NCI-H82 (cell line): ENCODE data around the gene EEF2KMT.
"Not testable (repeated sequence)": the region's sequence is repeated elsewhere in the genome, so short reads cannot be mapped to it uniquely, and the experiment has no call there.

ENCODE experiments used
- DNase-seq: peaks from one replicate; lab custom pipeline; 2025; lab: John Stamatoyannopoulos, UW

EEF2KMT gene

DNA sequence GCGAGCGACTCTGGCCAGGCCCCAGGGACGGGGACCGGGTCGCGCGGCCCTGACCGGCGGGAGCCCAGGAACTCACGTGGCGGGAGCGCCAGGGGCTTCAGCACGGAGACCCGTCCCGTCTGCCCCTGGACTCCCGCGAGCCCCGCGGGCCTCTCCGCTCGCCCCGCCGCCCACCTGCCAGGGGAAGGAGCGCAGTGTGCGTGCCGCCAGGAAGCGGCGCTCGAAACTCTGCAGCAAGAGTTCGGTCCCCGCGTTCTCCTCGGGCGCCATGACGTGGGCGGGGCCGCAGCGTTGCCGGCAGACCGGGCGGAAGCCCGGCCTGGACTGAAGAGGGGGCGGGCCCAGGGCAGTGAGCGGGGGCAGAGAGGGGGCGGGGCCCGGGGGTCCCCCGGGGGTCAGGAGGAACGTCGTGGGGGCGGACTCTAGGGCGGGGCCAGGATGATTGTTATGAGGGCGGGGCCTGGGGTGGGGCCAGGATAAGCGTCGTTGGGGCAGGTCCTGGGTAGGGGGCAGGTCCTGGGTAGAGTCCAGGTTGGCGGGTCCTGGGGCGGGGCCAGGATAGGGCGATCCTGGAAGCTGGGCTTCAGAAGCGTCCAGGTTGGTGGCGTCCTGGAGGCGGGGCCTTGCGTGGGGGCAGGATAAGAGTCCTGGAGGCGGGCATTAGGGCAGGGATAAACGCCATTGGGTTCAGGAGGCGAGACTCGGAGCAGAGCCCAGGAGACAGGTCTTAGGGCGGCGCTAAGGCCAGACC is at the start of gene EEF2KMT:
Gene EEF2KMT, minus strand, starts transcription at position 326 of the 751 bp plus-strand sequence. Its CDS starts 56 bp downstream, at position 270.
- DNase-seq = peak; percentile 100

- DNase-seq = not testable (repeated sequence)
Observed at GRCh38 chr16:5144621-5144956, 47.0 kb upstream of the EEF2KMT start.

DNA sequence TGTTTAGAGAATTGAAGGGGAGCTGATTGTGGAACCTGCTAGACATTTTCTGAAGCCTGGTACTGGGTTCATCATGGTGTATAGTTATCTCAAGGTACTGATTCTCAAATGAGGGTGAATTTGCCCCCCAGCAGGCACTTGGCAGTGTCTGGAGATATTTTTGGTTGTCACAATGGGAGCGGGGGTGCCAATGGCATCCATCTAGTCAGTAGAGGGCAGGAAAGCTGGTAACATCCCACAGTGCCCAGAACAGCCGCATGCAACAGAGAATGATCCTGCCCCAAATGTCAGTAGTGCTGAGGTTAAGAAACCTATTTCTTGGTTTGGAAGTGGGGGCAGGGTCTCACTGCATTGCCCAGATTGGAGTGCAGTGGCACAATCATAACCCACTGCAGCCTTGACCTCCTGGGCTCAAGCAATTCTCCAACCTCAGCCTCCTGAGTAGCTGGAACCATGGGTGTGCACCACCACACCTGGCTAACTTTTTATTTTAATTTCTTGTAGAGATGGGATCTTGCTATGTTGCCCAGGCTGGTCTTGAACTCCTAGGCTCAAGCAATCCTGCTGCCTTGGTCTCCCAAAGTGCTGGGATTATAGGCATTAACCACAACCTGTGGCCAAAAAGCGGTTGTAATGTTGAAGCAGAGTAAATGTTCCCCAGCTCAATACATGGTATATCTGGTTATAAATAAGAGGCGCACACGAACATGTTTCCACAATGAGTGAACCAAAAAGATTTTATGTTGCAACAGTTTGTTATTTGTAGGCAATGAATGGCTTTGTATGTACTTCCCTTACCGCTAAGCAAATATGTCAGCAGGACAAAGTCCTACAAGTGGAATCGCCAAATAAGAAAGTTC is 46.4 kb upstream of the EEF2KMT start:
- no peak for DNase-seq

GRCh38 chr16:5140151-5140550 is 42.6 kb upstream of the EEF2KMT start:
- DNase-seq = peak; percentile 18

- not testable (repeated sequence) for DNase-seq
Observed at GRCh38 chr16:5134739-5135452, 37.3 kb upstream of the EEF2KMT start.

DNA sequence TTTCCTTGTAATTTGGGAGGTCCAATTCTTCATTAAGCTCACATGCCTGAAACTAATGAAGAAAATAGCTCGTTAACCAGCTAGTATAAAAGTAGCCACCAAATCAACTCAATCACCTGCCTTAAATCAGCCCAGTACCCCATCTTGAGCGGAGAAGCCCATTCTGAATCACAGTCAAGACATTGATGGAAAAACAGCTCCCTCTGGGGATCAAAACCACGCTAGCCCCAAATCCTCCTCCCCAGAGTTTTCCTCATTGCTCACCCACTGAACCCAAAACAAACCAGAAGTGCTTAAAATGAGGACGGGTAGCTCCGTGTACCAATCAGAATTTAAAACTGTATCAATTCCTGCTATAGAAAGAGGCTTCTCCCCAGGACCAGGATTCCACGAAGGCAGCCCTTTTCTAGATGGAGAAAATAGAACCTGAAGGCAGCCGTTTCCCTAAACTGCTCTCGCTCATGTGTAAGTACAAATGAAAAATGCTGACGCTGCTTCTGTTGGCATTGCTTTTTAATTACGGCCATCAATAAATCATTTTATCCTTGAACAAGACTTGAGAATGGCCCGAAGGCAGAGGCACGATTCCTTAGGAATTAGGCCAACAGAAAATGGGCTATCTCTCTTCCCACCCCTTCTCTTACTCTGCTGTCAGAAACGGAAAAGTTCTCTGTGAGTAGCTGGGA is 35.5 kb upstream of the EEF2KMT start:
- DNase-seq = not testable (repeated sequence)

DNA sequence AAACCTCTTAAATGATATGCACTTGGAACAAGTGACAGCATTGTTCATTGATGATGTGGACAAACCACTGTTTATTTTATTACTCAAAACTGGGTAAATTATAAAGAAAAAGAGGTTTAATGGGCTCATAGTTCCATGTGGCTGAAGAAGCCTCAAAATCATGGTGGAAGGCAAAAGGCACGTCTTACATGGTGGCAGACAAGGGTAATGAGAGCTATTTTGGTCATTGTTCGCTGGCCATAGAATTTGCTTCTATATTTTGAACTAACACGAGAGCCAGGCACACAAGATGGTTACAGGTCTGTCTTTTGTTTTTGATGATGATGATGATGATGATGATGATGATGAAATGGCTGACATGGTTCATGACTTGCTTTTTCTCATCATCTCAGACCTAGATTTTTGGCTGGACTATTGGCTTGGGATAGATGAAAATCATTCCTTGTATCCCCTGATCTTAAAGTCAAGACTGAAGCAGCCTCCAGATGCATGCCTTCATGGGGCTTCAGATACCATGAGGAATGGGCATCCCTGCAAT is 33.9 kb upstream of the EEF2KMT start:
- DNase-seq = not testable (repeated sequence)

DNA sequence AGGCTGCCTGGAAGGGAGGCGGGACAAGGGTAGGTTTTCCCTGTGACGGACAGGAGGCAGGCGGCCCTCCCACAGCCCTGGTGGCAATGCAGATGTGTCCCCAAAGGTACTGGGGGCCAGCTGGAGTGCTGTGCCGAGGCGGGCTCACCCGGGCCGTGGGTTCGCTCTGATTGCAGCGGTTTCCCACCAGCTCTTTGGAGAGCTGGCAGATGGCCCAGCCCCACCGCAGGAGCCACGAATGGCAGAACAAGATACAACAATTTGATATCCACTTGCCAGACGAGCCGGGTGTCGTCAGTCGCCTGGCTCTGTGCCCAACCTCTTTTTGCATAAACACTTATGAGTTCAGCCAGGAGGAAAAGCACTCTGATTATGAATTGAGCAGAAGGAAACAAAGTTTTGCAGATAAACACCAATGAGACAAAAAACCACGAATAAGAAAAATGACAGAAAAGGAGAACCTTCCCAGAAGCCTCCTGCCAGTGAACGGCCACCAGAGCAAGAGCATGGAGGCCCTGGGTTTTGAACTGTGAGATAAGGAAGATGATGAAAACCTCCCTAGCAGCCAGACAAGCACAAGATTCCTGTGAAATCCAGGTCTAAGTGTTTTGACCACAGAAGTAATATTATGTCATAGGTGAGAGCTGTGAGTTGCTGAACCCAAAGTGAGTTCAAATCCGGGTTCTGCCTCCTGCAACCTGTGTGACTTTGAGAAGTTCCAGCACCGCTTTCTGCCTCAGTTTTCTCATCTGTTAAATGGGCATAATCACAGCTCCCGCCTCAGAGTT is 19.9 kb upstream of the EEF2KMT start:
- peak; percentile 54 for DNase-seq

GRCh38 chr16:5116780-5117295 is 19.2 kb upstream of the EEF2KMT start:
- DNase-seq = not testable (repeated sequence)

- not testable (repeated sequence) for DNase-seq
Observed at GRCh38 chr16:5110933-5111332, 13.3 kb upstream of the EEF2KMT start.

GRCh38 chr16:5108505-5109158 is 11.0 kb upstream of the EEF2KMT start:
- no peak for DNase-seq

DNA sequence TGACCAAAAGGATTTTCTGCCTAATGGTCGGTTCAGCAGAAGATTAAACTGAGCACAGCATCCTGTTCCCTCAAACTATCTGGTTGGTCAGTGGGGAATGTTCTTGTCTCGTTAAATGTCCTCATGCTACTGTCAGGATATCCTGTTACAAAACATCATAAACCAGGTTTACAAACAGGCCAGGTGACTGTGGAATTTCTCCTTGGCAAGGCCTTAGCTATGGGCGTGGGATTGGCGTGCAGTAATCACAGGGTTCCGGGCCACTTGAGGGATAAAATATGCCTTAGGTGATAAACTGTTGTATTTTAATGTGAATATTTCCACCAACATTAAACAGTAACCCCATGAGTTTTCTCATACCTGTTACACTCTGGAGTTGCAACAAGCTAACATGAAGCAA is 7.4 kb upstream of the EEF2KMT start:
- DNase-seq = not testable (repeated sequence)

- DNase-seq = peak; percentile 50
Observed at GRCh38 chr16:5103296-5104032, 5.9 kb upstream of the EEF2KMT start.

GRCh38 chr16:5099174-5099573 is 1.6 kb upstream of the EEF2KMT start:
- peak; percentile 44 for DNase-seq

GRCh38 chr16:5098221-5099159 is 895 bp upstream of the EEF2KMT start:
- DNase-seq = peak; percentile 69

GRCh38 chr16:5097061-5097469 is 530 bp downstream of the EEF2KMT start:
- peak; percentile 61 for DNase-seq

DNA sequence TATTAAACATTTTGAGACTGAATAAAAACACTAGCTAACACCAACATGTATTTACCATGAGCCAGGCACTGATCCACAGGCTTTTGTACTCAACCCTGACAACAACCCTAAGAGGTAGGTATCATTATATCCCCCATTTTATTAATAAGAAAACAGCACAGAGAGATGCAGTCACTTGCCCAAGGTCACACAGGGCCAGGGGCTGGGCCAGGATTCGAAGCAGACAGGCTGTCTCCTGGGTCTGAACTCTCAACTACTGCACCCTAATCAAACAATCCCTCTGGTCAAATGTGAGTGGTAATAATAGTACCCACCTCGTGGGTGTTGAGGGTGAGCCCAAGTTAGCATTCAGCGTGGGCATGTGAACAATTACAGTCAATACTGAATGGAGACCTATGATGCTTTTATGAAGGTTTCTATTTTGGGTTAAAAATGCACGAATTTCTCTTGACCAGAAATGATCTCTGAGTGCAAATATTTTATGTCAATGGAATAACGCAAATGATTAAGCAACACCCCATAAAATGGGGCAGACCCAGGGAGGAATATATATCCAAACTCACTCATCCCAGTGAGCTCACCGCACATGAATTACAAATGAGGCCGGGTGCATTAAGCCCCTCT is 1.0 kb downstream of the EEF2KMT start:
- DNase-seq = not testable (repeated sequence)
